Measurements from ENCODE around the gene NPHP1.

Gene NPHP1

GRCh38 chr2:110106642-110107041, 98.2 kb downstream of the NPHP1 start:
- no peak for DNase-seq
- H3K4me1 ChIP-seq (ENCODE audit: insufficient read depth, low read length) = no peaks in the 10 kb centered on the region
- no peaks in the 10 kb centered on the region for H3K9me3 ChIP-seq (ENCODE audit: insufficient read depth, low read length, severe bottlenecking)
- no peak overlapping the region for H3K4me2 ChIP-seq (ENCODE audit: insufficient read depth, low read length)
- H4K20me1 ChIP-seq (ENCODE audit: insufficient read depth, low read length) = no peaks in the 10 kb centered on the region
- no peak overlapping the region for H3K4me3 ChIP-seq (ENCODE audit: low read depth in 1 of 2, low read length in 2 of 2)
- H3K27me3 ChIP-seq (ENCODE audit: insufficient read depth, low read length, poor library complexity) = peaks cover 2% of the 10 kb centered on the region
- H3K79me2 ChIP-seq (ENCODE audit: insufficient read depth, low read length) = no peaks in the 10 kb centered on the region
- H3K27ac ChIP-seq (ENCODE audit: low read length) = no peak overlapping the region
- ATAC-seq (ENCODE audit: insufficient read depth, low read depth) = no peak
- H3K36me3 ChIP-seq (ENCODE audit: insufficient read depth, low read length) = no peaks in the 10 kb centered on the region
- H3K9ac ChIP-seq (ENCODE audit: low read depth, low read length) = no peak overlapping the region
- no peak overlapping the region for H2AFZ ChIP-seq (ENCODE audit: low read depth, low read length)
- TF ChIP-seq, protein P1, sequence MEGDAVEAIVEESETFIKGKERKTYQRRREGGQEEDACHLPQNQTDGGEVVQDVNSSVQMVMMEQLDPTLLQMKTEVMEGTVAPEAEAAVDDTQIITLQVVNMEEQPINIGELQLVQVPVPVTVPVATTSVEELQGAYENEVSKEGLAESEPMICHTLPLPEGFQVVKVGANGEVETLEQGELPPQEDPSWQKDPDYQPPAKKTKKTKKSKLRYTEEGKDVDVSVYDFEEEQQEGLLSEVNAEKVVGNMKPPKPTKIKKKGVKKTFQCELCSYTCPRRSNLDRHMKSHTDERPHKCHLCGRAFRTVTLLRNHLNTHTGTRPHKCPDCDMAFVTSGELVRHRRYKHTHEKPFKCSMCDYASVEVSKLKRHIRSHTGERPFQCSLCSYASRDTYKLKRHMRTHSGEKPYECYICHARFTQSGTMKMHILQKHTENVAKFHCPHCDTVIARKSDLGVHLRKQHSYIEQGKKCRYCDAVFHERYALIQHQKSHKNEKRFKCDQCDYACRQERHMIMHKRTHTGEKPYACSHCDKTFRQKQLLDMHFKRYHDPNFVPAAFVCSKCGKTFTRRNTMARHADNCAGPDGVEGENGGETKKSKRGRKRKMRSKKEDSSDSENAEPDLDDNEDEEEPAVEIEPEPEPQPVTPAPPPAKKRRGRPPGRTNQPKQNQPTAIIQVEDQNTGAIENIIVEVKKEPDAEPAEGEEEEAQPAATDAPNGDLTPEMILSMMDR (IDR thresholded peaks at IDR 0.05; ENCODE audit: borderline replicate concordance, extremely low read depth, low read length, poor library complexity, severe bottlenecking) = no peak
- no peak for TF ChIP-seq EZH2 (IDR thresholded peaks at IDR 0.05; ENCODE audit: borderline replicate concordance, low read depth, low read length, severe bottlenecking)

DNA sequence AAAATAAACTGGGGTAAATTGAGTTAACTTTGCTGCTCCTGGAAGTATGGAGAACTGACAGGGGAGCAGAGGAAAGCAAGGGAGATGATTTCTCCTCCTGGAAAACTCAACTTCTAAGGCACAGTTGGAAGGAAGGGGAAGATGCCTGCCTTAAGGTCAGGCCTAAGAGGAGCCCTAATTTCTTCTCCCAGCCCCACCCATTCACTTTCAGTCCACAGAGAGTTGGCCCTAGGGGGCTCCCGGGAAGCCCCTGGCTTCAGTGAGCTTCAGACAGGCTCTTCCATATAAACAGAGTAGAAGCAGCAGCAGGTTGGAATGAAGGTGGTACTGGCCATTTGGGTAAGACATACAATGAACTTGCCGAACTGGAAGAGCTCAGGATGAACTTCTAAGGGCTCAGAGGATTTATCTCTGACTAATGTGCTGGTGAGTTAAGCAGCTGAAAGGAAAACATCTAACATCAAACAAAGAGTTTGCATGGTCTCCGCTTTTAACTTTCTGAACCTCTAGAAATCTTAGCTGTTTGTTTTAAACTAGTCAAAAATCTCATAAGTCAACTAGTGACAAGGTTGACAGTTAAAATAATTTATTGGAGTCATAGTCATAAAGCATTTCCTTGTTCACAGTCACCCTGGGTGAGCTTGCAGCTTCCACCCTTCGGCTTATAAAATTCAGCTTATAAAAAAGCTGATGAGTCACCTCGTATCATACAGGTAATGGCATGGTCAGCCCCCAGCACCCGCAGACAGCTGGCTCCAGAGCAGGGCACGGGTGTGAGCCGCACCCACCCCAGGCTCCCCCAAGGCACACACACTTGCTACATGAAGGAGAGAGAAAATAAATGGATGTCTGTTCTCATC, 99.0 kb downstream of the NPHP1 start:
- Histone ChIP-seq H4K20me1 (ENCODE audit: insufficient read depth, low read length) (no peaks in the 10 kb centered on the region), H3K4me3 (ENCODE audit: low read depth in 1 of 2, low read length in 2 of 2) (no peak overlapping the region), H3K4me2 (ENCODE audit: insufficient read depth, low read length) (no peak overlapping the region), H3K79me2 (ENCODE audit: insufficient read depth, low read length) (no peaks in the 10 kb centered on the region), H2AFZ (ENCODE audit: low read depth, low read length) (no peak overlapping the region), H3K36me3 (ENCODE audit: insufficient read depth, low read length) (no peaks in the 10 kb centered on the region), H3K9ac (ENCODE audit: low read depth, low read length) (no peak overlapping the region), H3K4me1 (ENCODE audit: insufficient read depth, low read length) (peaks cover 5% of the 10 kb centered on the region; the same call in 1 of the 2 replicates), H3K27ac (ENCODE audit: low read length) (no peak overlapping the region), H3K9me3 (ENCODE audit: insufficient read depth, low read length, severe bottlenecking) (no peaks in the 10 kb centered on the region), H3K27me3 (ENCODE audit: insufficient read depth, low read length, poor library complexity) (peaks cover 2% of the 10 kb centered on the region)
- ATAC-seq (ENCODE audit: insufficient read depth, low read depth) (no peak), DNase-seq (no peak)
- TF ChIP-seq, protein P1 (IDR thresholded peaks at IDR 0.05; ENCODE audit: borderline replicate concordance, extremely low read depth, low read length, poor library complexity, severe bottlenecking) = no peak
- TF ChIP-seq EZH2 (IDR thresholded peaks at IDR 0.05; ENCODE audit: borderline replicate concordance, low read depth, low read length, severe bottlenecking) = no peak

DNA sequence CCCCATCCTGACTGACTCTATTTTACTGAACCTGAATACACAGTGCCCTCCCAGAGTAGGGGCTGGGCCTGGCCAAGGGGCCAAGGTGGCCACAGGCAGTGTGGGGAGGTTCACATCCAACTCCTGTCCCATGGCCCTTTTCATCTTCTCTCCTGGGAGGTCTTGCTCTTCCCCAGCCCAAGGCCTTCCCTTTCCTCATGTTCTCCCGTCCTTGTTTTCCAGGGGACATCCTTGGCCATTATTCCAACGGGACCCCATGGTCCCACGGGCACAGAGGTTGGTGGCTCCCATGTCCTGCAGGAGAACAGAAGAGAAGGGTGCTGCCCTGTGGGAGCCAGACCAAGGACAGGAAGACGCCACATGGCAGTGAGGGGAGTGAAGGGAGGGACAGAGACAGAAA, 99.6 kb downstream of the NPHP1 start:
- ATAC-seq (ENCODE audit: insufficient read depth, low read depth) (no peak), DNase-seq (no peak)
- Histone ChIP-seq H3K4me3 (ENCODE audit: low read depth in 1 of 2, low read length in 2 of 2) (no peak overlapping the region), H3K9ac (ENCODE audit: low read depth, low read length) (no peak overlapping the region), H3K4me1 (ENCODE audit: insufficient read depth, low read length) (peaks cover 5% of the 10 kb centered on the region; the same call in 1 of the 2 replicates), H3K9me3 (ENCODE audit: insufficient read depth, low read length, severe bottlenecking) (no peaks in the 10 kb centered on the region), H3K79me2 (ENCODE audit: insufficient read depth, low read length) (no peaks in the 10 kb centered on the region), H4K20me1 (ENCODE audit: insufficient read depth, low read length) (no peaks in the 10 kb centered on the region), H2AFZ (ENCODE audit: low read depth, low read length) (no peak overlapping the region), H3K4me2 (ENCODE audit: insufficient read depth, low read length) (no peak overlapping the region), H3K27ac (ENCODE audit: low read length) (no peak overlapping the region), H3K36me3 (ENCODE audit: insufficient read depth, low read length) (no peaks in the 10 kb centered on the region), H3K27me3 (ENCODE audit: insufficient read depth, low read length, poor library complexity) (peaks cover 2% of the 10 kb centered on the region)
- TF ChIP-seq, protein P1 (IDR thresholded peaks at IDR 0.05; ENCODE audit: borderline replicate concordance, extremely low read depth, low read length, poor library complexity, severe bottlenecking) = no peak
- TF ChIP-seq EZH2 (IDR thresholded peaks at IDR 0.05; ENCODE audit: borderline replicate concordance, low read depth, low read length, severe bottlenecking) = no peak

Measured in DND-41 (cell line).